Activated CD4-positive, alpha-beta memory T cell treated with anti-CD3 and anti-CD28 coated beads, Interleukin-2, amount 10 ng/mL, durations not matched to agents 7 days and 5 days (primary cell): ENCODE measurements around the gene USP6NL. TPM values are rescaled to one million over a fixed set of nuclear protein-coding genes. Genes with fewer than 3 reads are reported as not detected.

Experiments used
- CTCF ChIA-PET: fragments of 350-600 bp; sonication (Branson Sonifier 250); formaldehyde crosslinking; loops from one replicate; lab custom pipeline; 2021; ENCODE audit warnings: antibody characterized with exemption, inconsistent platforms; lab: Charles Lee
- POLR2A ChIA-PET: fragments of 350-600 bp; sonication (Branson Sonifier 250); formaldehyde crosslinking; loops from one replicate; lab custom pipeline; 2021; ENCODE audit warnings: antibody characterized with exemption; lab: Charles Lee
- DNase-seq: peaks from one replicate; pipeline ENCODE4 v3.0.0-alpha.2; 2020
- H3K27ac Mint-ChIP-seq: one replicate; pipeline ENCODE4 v1.8.0; 2021; ENCODE audit warnings: mild to moderate bottlenecking, mixed read lengths
- H3K27me3 Mint-ChIP-seq: one replicate; pipeline ENCODE4 v1.8.0; 2021; ENCODE audit warnings: mixed read lengths
- H3K36me3 Mint-ChIP-seq: one replicate; pipeline ENCODE4 v1.8.0; 2021; ENCODE audit warnings: low read depth, mixed read lengths
- H3K4me1 Mint-ChIP-seq: one replicate; pipeline ENCODE4 v1.8.0; 2021; ENCODE audit warnings: mixed read lengths
- H3K4me3 Mint-ChIP-seq: one replicate; pipeline ENCODE4 v1.8.0; 2021; ENCODE audit warnings: mild to moderate bottlenecking, mixed read lengths
- H3K9me3 Mint-ChIP-seq: one replicate; pipeline ENCODE4 v1.8.0; 2021; ENCODE audit warnings: mixed read lengths
- total RNA-seq, 2 experiments: library from RNA; stranded (reverse); gene quantifications; one replicate each; pipeline ENCODE4 v1.2.3, GENCODE V29; 2021

USP6NL gene
- total RNA-seq, 2 experiments from 2014 or later = 0.80 to 0.83 TPM

DNA sequence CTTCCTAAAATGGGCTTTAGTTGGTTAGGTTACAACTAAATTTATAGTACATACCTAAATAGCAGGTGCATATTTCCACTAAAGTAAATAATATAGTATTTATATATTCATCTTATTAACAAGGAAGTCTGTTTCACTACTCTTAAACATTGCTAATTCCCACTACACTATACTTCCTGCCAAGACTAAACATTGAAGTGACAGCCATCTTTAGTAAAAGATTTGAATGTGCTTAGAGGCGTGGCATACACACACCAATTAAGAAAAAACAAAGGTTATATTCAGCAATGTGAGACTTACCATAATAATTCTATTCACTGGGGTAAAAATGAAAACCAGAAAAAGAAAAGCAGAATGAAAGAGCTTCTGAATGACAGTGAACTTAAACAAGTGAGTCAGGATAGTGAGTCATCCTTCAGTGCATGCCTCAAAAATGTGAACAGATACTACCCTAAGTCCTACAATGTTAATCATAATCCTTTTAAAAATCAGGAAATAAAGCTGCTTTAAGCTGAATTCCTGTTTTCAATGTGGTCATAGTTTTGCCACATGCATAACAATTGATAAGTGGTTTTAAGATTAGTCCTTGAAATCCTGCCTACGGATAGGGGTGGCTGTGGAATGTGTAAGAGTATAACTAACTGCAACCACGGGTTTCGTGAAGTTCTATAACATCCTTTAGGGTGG lies 59.4 kb downstream of the USP6NL start:
- ChIA-PET CTCF (no interaction called here), POLR2A (no interaction called here)
- H3K9me3 Mint-ChIP-seq = no peaks in the 10 kb centered on the region
- peaks cover 4% of the 10 kb centered on the region for H3K27me3 Mint-ChIP-seq
- peaks cover 19% of the 10 kb centered on the region for H3K4me1 Mint-ChIP-seq
- no peak for DNase-seq
- no peak overlapping the region for H3K27ac Mint-ChIP-seq
- H3K36me3 Mint-ChIP-seq = no peaks in the 10 kb centered on the region
- H3K4me3 Mint-ChIP-seq = no peak overlapping the region

GRCh38 chr10:11551104-11551503 lies 60.3 kb downstream of the USP6NL start:
- Mint-ChIP-seq H3K36me3 (no peaks in the 10 kb centered on the region), H3K9me3 (no peaks in the 10 kb centered on the region), H3K4me1 (peaks cover 19% of the 10 kb centered on the region), H3K27me3 (no peaks in the 10 kb centered on the region), H3K27ac (no peak overlapping the region), H3K4me3 (no peak overlapping the region)
- CTCF ChIA-PET = no interaction called here
- no peak for DNase-seq
- POLR2A ChIA-PET = no interaction called here

DNA sequence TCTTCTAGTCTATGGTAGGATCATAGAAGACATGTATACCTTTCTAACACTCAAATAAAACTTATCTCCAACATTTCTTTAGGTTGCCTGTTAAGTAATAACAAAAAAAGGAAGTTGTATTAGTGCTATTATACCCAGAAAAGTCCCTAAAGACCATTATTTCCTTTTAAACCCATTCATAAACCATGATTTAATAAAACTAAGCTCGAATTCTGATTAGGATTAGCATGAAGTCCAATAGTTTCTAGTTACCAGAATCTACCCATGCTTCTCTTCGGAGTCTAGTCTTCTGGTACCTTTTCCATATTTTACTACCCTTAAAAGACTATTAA lies 62.7 kb downstream of the USP6NL start:
- H3K27ac Mint-ChIP-seq = no peak overlapping the region
- no peaks in the 10 kb centered on the region for H3K27me3 Mint-ChIP-seq
- H3K4me3 Mint-ChIP-seq = no peak overlapping the region
- no peaks in the 10 kb centered on the region for H3K9me3 Mint-ChIP-seq
- DNase-seq = no peak
- POLR2A ChIA-PET = no interaction called here
- CTCF ChIA-PET = no interaction called here
- peaks cover 10% of the 10 kb centered on the region for H3K4me1 Mint-ChIP-seq
- no peaks in the 10 kb centered on the region for H3K36me3 Mint-ChIP-seq

DNA sequence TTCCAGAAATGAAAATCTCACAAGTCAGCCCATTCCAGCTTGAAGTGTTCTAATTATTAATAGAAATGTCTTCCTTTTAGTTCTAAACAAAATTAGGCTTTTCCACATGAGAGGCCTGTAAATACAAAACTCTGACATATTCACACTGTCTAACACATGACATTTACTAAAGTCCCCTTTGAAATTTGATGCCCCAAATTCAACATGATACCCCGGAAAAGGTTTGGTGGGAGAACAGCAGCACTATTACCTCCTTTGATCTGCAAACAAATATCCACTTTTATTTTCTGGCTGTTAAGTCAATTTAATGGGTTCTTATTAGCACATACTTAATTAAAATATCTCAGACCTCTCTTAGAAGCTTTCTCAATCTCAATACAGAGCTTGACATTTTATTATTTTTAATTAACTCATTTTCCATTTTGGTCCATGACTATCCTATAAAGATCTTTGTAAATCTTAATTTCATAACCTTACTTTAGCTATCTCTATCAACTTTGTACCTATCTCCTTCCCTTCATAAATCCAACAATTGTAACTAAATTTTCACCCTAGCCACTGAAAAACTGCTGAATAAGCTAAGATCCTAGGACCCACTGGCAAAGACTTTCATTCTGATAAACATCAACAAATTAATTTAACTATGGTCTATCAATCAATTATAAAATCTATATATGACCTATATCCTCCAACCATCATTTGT lies 63.2 kb downstream of the USP6NL start:
- DNase-seq = no peak
- Mint-ChIP-seq H3K27ac (no peak overlapping the region), H3K4me1 (peaks cover 9% of the 10 kb centered on the region), H3K9me3 (no peaks in the 10 kb centered on the region), H3K36me3 (no peaks in the 10 kb centered on the region), H3K27me3 (no peaks in the 10 kb centered on the region), H3K4me3 (no peak overlapping the region)
- ChIA-PET POLR2A (no interaction called here), CTCF (interaction anchor here (1.3 kb wide), 1 partner anchor 33 kb away, joined by 3 read pairs; no protein-coding TSS in a partner anchor)

DNA sequence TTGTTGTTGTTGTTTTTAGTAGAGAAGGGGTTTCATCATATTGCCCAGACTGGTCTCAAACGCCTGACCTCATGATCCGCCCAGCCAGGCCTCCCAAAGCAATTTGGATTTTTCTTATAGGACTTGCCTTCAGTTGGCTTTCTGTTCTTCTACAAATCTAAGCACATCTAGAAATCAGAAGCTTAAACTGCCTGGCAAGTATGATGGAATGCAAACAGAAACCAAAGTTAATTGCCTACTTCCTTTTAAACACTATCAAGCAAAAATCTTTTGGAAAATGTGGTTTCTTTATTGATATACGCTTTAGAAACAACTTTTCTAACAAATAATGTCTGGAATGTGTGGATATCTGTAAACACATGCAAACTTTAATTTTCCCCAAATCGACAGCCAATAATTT lies 64.9 kb downstream of the USP6NL start:
- peaks cover under 1% of the 10 kb centered on the region for H3K4me1 Mint-ChIP-seq
- H3K4me3 Mint-ChIP-seq = no peak overlapping the region
- DNase-seq = no peak
- no peaks in the 10 kb centered on the region for H3K27me3 Mint-ChIP-seq
- ChIA-PET CTCF (no interaction called here), POLR2A (no interaction called here)
- H3K27ac Mint-ChIP-seq = no peak overlapping the region
- no peaks in the 10 kb centered on the region for H3K36me3 Mint-ChIP-seq
- no peaks in the 10 kb centered on the region for H3K9me3 Mint-ChIP-seq

DNA sequence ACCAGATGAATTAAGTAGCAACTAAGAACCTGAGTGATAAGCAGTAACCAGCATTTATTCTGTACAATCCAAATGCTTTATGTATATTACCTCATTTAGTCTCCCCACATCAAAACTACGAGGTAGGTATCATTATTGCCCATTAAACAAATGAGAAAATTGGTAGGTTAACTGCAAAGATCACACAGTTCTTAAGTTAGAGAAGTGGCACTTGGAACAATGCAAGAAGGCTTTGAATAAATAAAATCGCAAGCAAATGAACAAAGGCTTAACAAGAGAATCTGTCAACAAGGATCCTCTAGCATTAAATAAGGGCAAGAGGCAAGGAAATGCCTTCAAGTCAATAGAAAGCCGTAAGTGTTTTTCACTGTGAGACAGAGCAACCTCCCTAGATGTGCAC lies 70.2 kb downstream of the USP6NL start:
- H3K27ac Mint-ChIP-seq = no peak overlapping the region
- no peaks in the 10 kb centered on the region for H3K9me3 Mint-ChIP-seq
- no peaks in the 10 kb centered on the region for H3K4me1 Mint-ChIP-seq
- H3K36me3 Mint-ChIP-seq = no peaks in the 10 kb centered on the region
- no peaks in the 10 kb centered on the region for H3K27me3 Mint-ChIP-seq
- ChIA-PET POLR2A (no interaction called here), CTCF (no interaction called here)
- no peak overlapping the region for H3K4me3 Mint-ChIP-seq
- no peak for DNase-seq

GRCh38 chr10:11539191-11539868 lies 72.1 kb downstream of the USP6NL start:
- Mint-ChIP-seq H3K4me3 (no peak overlapping the region), H3K27ac (no peak overlapping the region), H3K4me1 (no peaks in the 10 kb centered on the region), H3K36me3 (no peaks in the 10 kb centered on the region), H3K9me3 (no peaks in the 10 kb centered on the region), H3K27me3 (peaks cover 5% of the 10 kb centered on the region)
- CTCF ChIA-PET = interaction anchor here (0.6 kb wide), 1 partner anchor 9 kb away, joined by 3 read pairs; no protein-coding TSS in a partner anchor
- DNase-seq = no peak
- POLR2A ChIA-PET = interaction anchor here (1.0 kb wide), 1 partner anchor 70 kb away, joined by 4 read pairs; no protein-coding TSS in a partner anchor

DNA sequence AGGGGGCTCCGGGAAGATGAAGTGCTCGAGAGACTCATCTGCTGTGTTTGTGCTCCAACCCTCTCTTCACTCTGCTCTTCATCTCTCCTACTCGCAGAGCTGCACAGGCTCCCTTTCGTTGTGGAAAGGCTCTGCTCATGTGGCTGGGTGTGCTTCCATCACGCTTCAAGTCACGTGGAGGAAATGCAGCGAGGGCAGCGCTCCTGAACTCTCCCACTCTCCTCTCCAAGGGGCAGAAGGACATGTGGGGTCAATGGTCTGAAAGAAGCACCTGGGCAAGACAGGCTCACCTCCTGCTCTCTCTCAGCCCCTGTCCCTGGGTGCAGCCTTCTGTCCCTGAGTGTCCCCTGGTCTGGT lies 72.6 kb downstream of the USP6NL start:
- ChIA-PET CTCF (no interaction called here), POLR2A (interaction anchor here (1.0 kb wide), 1 partner anchor 71 kb away, joined by 4 read pairs; no protein-coding TSS in a partner anchor)
- no peaks in the 10 kb centered on the region for H3K9me3 Mint-ChIP-seq
- no peak overlapping the region for H3K4me3 Mint-ChIP-seq
- H3K27ac Mint-ChIP-seq = no peak overlapping the region
- DNase-seq = no peak
- no peaks in the 10 kb centered on the region for H3K36me3 Mint-ChIP-seq
- peaks cover 6% of the 10 kb centered on the region for H3K27me3 Mint-ChIP-seq
- no peaks in the 10 kb centered on the region for H3K4me1 Mint-ChIP-seq

DNA sequence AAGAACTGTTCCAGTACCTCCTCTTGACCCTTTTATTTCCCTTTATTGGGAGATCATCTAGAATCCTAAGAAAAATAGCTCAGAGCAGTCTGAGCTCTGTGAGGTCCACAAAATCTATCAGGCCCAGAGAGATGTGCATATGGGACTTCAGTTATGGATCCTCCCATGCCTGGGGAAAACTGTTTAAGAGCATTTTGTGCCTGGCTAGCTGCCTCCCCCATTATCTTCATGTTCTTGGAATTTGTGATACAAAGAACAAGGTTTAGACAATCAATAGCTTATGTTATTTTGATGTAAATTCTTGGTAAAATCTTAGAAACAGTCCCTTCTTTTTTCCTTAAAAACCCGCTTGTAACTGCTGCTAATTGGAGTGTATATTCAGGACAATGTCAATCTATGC lies 75.2 kb downstream of the USP6NL start:
- no peaks in the 10 kb centered on the region for H3K9me3 Mint-ChIP-seq
- POLR2A ChIA-PET = no interaction called here
- no peaks in the 10 kb centered on the region for H3K4me1 Mint-ChIP-seq

GRCh38 chr10:11535346-11535959 lies 76.0 kb downstream of the USP6NL start:
- H3K27ac Mint-ChIP-seq = no peak overlapping the region
- no peaks in the 10 kb centered on the region for H3K36me3 Mint-ChIP-seq
- H3K9me3 Mint-ChIP-seq = no peaks in the 10 kb centered on the region
- H3K4me3 Mint-ChIP-seq = no peak overlapping the region
- peaks cover 9% of the 10 kb centered on the region for H3K27me3 Mint-ChIP-seq
- CTCF ChIA-PET = no interaction called here
- POLR2A ChIA-PET = no interaction called here
- H3K4me1 Mint-ChIP-seq = no peaks in the 10 kb centered on the region
- no peak for DNase-seq

More for the DNA sequence above, 75.2 kb downstream of the USP6NL start:
- DNase-seq = no peak
- H3K27ac Mint-ChIP-seq = no peak overlapping the region
- H3K4me3 Mint-ChIP-seq = no peak overlapping the region
- H3K27me3 Mint-ChIP-seq = peaks cover 9% of the 10 kb centered on the region
- CTCF ChIA-PET = interaction anchor here (0.8 kb wide), 1 partner anchor 222 kb away, joined by 3 read pairs; no protein-coding TSS in a partner anchor
- no peaks in the 10 kb centered on the region for H3K36me3 Mint-ChIP-seq

- DNase-seq = no peak
- Mint-ChIP-seq H3K4me3 (no peak overlapping the region), H3K36me3 (no peaks in the 10 kb centered on the region), H3K27ac (no peak overlapping the region), H3K4me1 (no peaks in the 10 kb centered on the region), H3K27me3 (peaks cover 9% of the 10 kb centered on the region), H3K9me3 (no peaks in the 10 kb centered on the region)
- CTCF ChIA-PET = interaction anchor here (1.7 kb wide), 1 partner anchor 249 kb away, joined by 4 read pairs; no protein-coding TSS in a partner anchor
- POLR2A ChIA-PET = no interaction called here
These were observed 78.1 kb downstream of the USP6NL start for GRCh38 chr10:11533328-11533781.

GRCh38 chr10:11532306-11532705 lies 79.1 kb downstream of the USP6NL start:
- Mint-ChIP-seq H3K27me3 (peaks cover 9% of the 10 kb centered on the region), H3K27ac (no peak overlapping the region), H3K4me3 (no peak overlapping the region), H3K36me3 (no peaks in the 10 kb centered on the region), H3K4me1 (peaks cover 4% of the 10 kb centered on the region), H3K9me3 (no peaks in the 10 kb centered on the region)
- POLR2A ChIA-PET = interaction anchor here (0.9 kb wide), 1 partner anchor 80 kb away, joined by 3 read pairs; no protein-coding TSS in a partner anchor
- DNase-seq = no peak
- CTCF ChIA-PET = interaction anchor here (1.0 to 1.7 kb wide), 2 partner anchors 11 to 250 kb away, joined by 3 to 4 read pairs; no protein-coding TSS in a partner anchor
